Gastrocnemius medialis (tissue), 4 donors: ENCODE results near the gene XYLT1. TPM values are rescaled to one million over a fixed set of nuclear protein-coding genes. Genes with fewer than 3 reads are reported as not detected.

Experiments
- ATAC-seq, 2 donors: fragments of 150-250 bp; one replicate each; pipeline ENCODE4 v1.9.1; 2016
- DNase-seq, 2 donors: peaks; one replicate each; pipeline ENCODE4 v3.0.0-alpha.2; 2019
- H3K27ac ChIP-seq, 4 donors: fragments of 200-600 bp; sonication (generic); 1 replicate in 1 of 4; 2 replicates in 3 of 4; pipeline ENCODE4 v1.5.1; 2016 to 2018; ENCODE audit warnings: mild to moderate bottlenecking in 2 of 4, moderate library complexity in 1 of 4
- H3K27me3 ChIP-seq, 3 donors: fragments of 200-600 bp; sonication (generic) in 2 of 3; 1 replicate in 1 of 3; 2 replicates in 2 of 3; pipeline versions ENCODE4 v1.5.1 to v1.6.0; 2016 to 2019; ENCODE audit warnings: mild to moderate bottlenecking in 1 of 3, moderate library complexity in 1 of 3
- H3K36me3 ChIP-seq, 2 donors: fragments of 200-600 bp; sonication (generic) in 1 of 2; one replicate each; pipeline ENCODE4 v1.5.1; 2017 to 2018
- H3K4me1 ChIP-seq, 2 donors: fragments of 200-600 bp; sonication (generic) in 1 of 2; one replicate each; pipeline ENCODE4 v1.5.1; 2016 to 2017; ENCODE audit warnings: mild to moderate bottlenecking in 2 of 2
- H3K4me3 ChIP-seq, 4 donors: fragments of 200-600 bp; sonication (generic) in 3 of 4; 1 replicate in 1 of 4; 2 replicates in 3 of 4; pipeline ENCODE4 v1.5.1; 2016 to 2019; ENCODE audit warnings: mild to moderate bottlenecking in 2 of 4
- H3K9me3 ChIP-seq, 3 donors: fragments of 200-600 bp; sonication (generic) in 2 of 3; 1 replicate in 1 of 3; 2 replicates in 2 of 3; pipeline ENCODE4 v1.5.1; 2016 to 2019
- POLR2A ChIP-seq, 2 donors: fragments of 450-650 bp; IDR thresholded peaks; one replicate each; pipeline ENCODE4 v1.6.1; 2017; ENCODE audit warnings: antibody characterized with exemption in 2 of 2, mild to moderate bottlenecking in 2 of 2, moderate library complexity in 2 of 2
- in situ Hi-C, 4 donors: fragments of 200-750 bp; cut with MboI; loops; one replicate each; pipeline versions ENCODE4 v1.15.0 to v1.8.0; 2017; ENCODE audit warnings: low sequenced_read_pairs in 4 of 4
- intact Hi-C: fragments of 100-400 bp; cut with DNase I; formaldehyde crosslinking; loops from one replicate; pipeline ENCODE4 v1.15.1; 2023; ENCODE audit warnings: low total_unique reads
- total RNA-seq, 4 donors: library from RNA; depleted of rRNA; stranded (reverse); fragments of >200 nt; gene quantifications; one replicate each; pipeline versions ENCODE4 v1.1.0 to v1.2.3, GENCODE V29; 2016
- TF ChIP-seq, protein P1 (sequence below), 5 experiments: fragments of 450-650 bp in 3 of 5; fragments of 200-600 bp in 2 of 5; sonication (generic) in 2 of 5; IDR thresholded peaks in 4 of 5; conservative IDR thresholded peaks in 1 of 5; 1 replicate in 4 of 5; 2 replicates in 1 of 5; pipeline ENCODE4 v1.5.1; 2016 to 2019; ENCODE audit warnings: antibody characterized with exemption in 5 of 5, mild to moderate bottlenecking in 3 of 5, moderate library complexity in 3 of 5

XYLT1 gene
- total RNA-seq, 4 donors from 2014 or later: 0.87 to 7.9 (median 1.4) TPM

DNA sequence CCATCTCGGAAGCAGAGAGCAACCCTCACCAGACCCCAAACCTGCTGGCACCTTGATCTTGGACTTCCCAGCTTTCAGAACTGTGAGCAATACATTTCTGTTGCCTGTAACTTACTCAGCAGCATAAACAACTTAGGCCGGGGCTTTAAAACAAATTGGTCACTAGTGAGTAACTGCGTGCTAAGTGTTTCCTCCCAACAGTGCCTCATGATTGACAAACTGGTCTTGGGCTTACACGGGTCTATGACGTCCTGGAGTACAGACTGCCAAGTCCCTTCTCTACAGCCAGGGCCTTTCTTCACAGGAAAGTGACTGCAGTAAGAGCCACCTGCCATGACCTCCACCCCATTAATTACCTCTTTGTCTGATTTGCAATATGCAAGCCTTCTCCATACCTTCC is 136.7 kb downstream of the XYLT1 start:
- TF ChIP-seq, protein P1, sequence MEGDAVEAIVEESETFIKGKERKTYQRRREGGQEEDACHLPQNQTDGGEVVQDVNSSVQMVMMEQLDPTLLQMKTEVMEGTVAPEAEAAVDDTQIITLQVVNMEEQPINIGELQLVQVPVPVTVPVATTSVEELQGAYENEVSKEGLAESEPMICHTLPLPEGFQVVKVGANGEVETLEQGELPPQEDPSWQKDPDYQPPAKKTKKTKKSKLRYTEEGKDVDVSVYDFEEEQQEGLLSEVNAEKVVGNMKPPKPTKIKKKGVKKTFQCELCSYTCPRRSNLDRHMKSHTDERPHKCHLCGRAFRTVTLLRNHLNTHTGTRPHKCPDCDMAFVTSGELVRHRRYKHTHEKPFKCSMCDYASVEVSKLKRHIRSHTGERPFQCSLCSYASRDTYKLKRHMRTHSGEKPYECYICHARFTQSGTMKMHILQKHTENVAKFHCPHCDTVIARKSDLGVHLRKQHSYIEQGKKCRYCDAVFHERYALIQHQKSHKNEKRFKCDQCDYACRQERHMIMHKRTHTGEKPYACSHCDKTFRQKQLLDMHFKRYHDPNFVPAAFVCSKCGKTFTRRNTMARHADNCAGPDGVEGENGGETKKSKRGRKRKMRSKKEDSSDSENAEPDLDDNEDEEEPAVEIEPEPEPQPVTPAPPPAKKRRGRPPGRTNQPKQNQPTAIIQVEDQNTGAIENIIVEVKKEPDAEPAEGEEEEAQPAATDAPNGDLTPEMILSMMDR (IDR thresholded peaks at IDR 0.05 in 4 of 5, conservative IDR thresholded peaks at IDR 0.05 in 1 of 5): no peak
- no peak for TF ChIP-seq POLR2A (IDR thresholded peaks at IDR 0.05)
- DNase-seq (no peak), ATAC-seq (peak in 1 of 2 donors; percentile 50)
- no peak overlapping the region for H3K27ac ChIP-seq
- intact Hi-C loops (loop anchor here (5.0 kb wide), 1 partner anchor 73 kb away; no protein-coding TSS in a partner anchor), in situ Hi-C loops (no loop called here)
- peaks cover 8 to 13% of the 10 kb centered on the region in 2 donors for H3K4me1 ChIP-seq
- H3K4me3 ChIP-seq: no peak overlapping the region
- H3K27me3 ChIP-seq: no peaks in the 10 kb centered on the region
- no peaks in the 10 kb centered on the region for H3K9me3 ChIP-seq
- H3K36me3 ChIP-seq: no peaks in the 10 kb centered on the region

DNA sequence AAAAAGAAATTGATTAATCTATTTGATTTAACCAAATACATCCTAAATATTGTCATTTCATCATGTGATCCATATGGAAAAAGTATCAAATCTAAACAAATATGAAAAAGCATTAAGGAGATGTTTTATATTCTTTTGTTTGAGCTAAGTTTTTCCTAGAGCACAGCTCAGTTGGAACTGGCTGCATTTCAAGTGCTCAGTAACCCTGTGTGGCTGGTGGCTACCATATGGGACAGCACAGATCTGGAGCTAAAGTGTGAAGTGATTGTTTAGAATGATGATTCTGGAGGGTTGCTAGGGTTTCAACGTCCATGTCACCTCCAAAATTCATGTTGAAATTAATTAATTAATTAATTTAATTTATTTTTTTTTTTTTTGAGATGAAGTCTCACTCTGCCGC is 137.5 kb downstream of the XYLT1 start:
- Histone ChIP-seq H3K9me3 (no peaks in the 10 kb centered on the region), H3K4me1 (peaks cover 8 to 15% of the 10 kb centered on the region in 2 donors), H3K36me3 (no peaks in the 10 kb centered on the region), H3K4me3 (no peak overlapping the region), H3K27me3 (no peaks in the 10 kb centered on the region), H3K27ac (no peak overlapping the region)
- in situ Hi-C loops: no loop called here
- ATAC-seq (no peak), DNase-seq (no peak)
- TF ChIP-seq, protein P1 (IDR thresholded peaks at IDR 0.05 in 4 of 5, conservative IDR thresholded peaks at IDR 0.05 in 1 of 5): no peak
- no peak for TF ChIP-seq POLR2A (IDR thresholded peaks at IDR 0.05)
- intact Hi-C loops: loop anchor here (5.0 kb wide), 1 partner anchor 74 kb away; no protein-coding TSS in a partner anchor

DNA sequence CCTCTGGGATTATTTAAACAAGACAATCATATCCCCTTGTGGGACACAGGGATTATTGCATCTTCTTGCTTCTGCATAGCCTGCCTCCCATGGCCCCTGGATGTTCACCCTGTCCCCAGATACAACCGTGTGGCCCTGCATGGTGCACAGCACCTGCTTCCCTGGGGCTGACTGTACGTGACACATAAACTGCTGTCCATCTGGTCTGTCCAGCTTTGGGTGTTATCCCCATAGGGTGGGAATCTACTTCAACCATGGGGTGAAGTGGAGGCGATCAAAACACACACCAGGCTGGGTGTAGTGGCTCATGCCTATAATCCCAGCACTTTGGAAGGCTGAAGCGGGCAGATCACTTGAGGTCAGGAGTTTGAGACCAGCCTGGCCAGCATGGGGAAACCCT is 138.8 kb downstream of the XYLT1 start:
- Histone ChIP-seq H3K4me1 (peaks cover 8 to 15% of the 10 kb centered on the region in 2 donors), H3K9me3 (no peaks in the 10 kb centered on the region), H3K36me3 (no peaks in the 10 kb centered on the region), H3K27me3 (no peaks in the 10 kb centered on the region), H3K4me3 (no peak overlapping the region), H3K27ac (peak overlapping the region in 1 of 4 donors; percentile 28)
- in situ Hi-C loops (no loop called here), intact Hi-C loops (loop anchor here (5.0 kb wide), 1 partner anchor 75 kb away; no protein-coding TSS in a partner anchor)
- ATAC-seq (no peak), DNase-seq (no peak)
- TF ChIP-seq, protein P1 (IDR thresholded peaks at IDR 0.05 in 4 of 5, conservative IDR thresholded peaks at IDR 0.05 in 1 of 5): no peak
- no peak for TF ChIP-seq POLR2A (IDR thresholded peaks at IDR 0.05)

DNA sequence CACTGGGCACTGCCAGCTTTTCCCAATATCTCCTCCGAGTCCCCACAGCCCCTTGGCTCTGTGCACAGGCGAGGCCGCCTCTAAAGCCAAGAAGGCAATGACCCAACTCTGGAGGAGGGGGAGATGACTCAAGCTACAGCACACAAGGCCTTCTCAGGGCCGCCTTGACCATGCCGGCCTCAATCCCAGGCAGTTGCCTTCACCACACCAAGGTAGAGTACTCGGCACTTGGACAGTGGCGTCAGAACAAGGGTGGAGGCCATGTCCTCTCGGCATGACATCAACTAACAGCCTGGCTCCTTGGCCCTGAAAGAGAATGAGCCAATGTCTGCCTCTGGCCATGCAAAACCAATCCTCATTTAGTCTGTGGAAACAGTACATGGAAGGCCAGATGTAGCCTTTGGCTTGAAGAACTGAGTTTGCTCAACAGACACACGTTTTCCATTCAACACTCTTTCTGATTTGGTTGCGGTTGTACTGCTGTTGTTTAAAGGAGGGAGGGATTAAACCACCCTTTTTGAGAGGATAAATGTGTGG is 139.6 kb downstream of the XYLT1 start:
- H3K4me1 ChIP-seq: peaks cover 2 to 13% of the 10 kb centered on the region in 2 donors
- ATAC-seq: peak; percentile 49 to 78
- TF ChIP-seq, protein P1 (IDR thresholded peaks at IDR 0.05 in 4 of 5, conservative IDR thresholded peaks at IDR 0.05 in 1 of 5): no peak
- TF ChIP-seq POLR2A (IDR thresholded peaks at IDR 0.05): no peak
- no peaks in the 10 kb centered on the region for H3K27me3 ChIP-seq
- no peaks in the 10 kb centered on the region for H3K9me3 ChIP-seq
- peak overlapping the region in 3 of 4 donors; percentile 28 to 51 (median 29) for H3K27ac ChIP-seq
- H3K36me3 ChIP-seq: no peaks in the 10 kb centered on the region
- DNase-seq: peak; percentile 38 to 72
- no peak overlapping the region for H3K4me3 ChIP-seq
- in situ Hi-C loops (no loop called here), intact Hi-C loops (loop anchor here (5.0 kb wide), 1 partner anchor 76 kb away; no protein-coding TSS in a partner anchor)
